Fibroblast of skin of left biceps (primary cell): ENCODE measurements around the gene GPR135.
"Not testable (repeated sequence)": the region's sequence is repeated elsewhere in the genome, so short reads cannot be mapped to it uniquely, and the experiment has no call there.

Experiments used
- DNase-seq, 2 experiments: peaks; one replicate each; pipeline ENCODE4 v3.0.0-alpha.2; 2013; ENCODE audit warnings: low read depth in 2 of 2

GPR135 gene

DNA sequence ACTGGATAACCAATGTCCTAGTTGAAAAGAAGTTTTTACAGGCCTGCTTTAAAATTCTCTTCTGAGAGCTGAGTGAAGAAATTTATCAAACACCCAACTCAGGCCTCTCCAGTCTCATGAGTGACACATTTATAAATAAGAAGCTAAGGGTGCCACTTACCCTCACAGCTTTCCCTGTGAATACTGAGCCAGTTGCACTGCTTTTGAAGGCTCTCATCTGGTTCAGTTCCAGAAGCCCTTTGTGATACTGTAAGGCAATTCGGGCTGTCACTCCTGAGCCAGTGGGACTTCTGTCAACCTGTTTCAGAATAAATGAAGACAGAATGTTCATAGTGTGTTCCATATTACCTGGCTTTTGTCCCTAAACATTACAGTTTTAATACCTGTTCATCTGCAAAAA is 10.5 kb upstream of the GPR135 start:
- DNase-seq = no peak

GRCh38 chr14:59474172-59474571 is 9.0 kb upstream of the GPR135 start:
- peak; percentile 53 to 61 for DNase-seq

GRCh38 chr14:59464486-59465315 is 479 bp downstream of the GPR135 start:
- no peak for DNase-seq

GRCh38 chr14:59463787-59464485 is 1.2 kb downstream of the GPR135 start:
- no peak for DNase-seq

DNA sequence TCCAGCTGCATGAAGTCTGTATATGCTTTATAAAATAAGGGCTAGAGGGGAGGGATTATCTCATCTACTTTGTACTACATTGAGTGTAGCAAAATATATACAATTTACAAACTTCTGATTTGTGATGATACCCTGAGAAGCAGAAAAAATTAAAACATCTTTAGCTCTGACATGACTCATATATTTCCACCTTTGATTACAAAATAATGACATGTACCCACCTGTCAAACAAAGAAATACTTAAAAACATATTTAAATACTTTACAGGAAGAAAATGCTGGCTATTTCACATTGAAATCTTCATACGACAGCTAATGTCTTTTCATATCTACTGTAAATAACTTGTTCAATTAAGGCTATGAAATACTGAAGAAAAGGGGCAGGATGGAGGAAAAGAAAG is 3.3 kb downstream of the GPR135 start:
- no peak for DNase-seq

GRCh38 chr14:59460378-59460777 is 4.8 kb downstream of the GPR135 start:
- no peak for DNase-seq

DNA sequence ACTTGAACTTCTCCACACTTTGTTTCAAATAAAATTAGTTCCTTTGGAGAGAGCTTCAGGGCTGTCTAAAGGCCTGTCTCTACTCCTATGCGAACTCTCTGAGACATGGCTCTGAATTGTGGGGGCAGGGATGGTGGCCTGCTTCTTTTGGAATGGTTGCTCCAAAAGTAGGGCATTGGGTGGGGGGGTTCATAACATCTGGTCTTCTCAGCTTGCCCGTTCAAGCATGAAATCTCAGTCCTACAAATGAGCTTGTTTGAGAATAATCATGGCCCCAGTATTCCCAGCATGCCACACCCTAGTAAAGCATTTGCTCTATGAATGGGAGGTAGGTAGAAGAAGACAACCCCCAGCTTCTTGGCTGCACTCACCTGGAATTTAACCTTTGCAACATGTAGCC is 6.7 kb downstream of the GPR135 start:
- DNase-seq = no peak

- peak; percentile 62 to 65 for DNase-seq
Observed at GRCh38 chr14:59455411-59455810, 9.8 kb downstream of the GPR135 start.

- peak; percentile 86 to 88 for DNase-seq
Observed at GRCh38 chr14:59454139-59454538, 11.0 kb downstream of the GPR135 start.

- no peak for DNase-seq
Observed at GRCh38 chr14:59451849-59452248, 13.3 kb downstream of the GPR135 start.

- DNase-seq = no peak
Observed at GRCh38 chr14:59450716-59451115, 14.5 kb downstream of the GPR135 start.

DNA sequence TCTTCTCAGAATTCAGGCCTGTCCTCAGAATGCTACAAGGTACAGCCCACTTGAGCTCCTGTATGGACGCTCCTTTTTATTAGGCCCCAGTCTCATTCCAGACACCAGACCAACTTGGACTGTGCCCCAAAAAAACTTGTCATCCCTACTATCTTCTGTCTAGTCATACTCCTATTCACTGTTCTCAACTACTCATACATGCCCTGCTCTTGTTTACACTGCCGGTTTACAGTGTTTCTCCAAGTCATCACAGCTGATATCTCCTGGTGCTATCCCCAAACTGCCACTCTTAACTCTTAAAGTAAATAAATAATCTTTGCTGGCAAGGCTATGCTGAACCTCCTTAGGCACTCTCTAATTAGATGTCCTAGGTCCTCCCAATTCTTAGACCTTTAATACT is 16.5 kb downstream of the GPR135 start:
- DNase-seq = not testable (repeated sequence)

DNA sequence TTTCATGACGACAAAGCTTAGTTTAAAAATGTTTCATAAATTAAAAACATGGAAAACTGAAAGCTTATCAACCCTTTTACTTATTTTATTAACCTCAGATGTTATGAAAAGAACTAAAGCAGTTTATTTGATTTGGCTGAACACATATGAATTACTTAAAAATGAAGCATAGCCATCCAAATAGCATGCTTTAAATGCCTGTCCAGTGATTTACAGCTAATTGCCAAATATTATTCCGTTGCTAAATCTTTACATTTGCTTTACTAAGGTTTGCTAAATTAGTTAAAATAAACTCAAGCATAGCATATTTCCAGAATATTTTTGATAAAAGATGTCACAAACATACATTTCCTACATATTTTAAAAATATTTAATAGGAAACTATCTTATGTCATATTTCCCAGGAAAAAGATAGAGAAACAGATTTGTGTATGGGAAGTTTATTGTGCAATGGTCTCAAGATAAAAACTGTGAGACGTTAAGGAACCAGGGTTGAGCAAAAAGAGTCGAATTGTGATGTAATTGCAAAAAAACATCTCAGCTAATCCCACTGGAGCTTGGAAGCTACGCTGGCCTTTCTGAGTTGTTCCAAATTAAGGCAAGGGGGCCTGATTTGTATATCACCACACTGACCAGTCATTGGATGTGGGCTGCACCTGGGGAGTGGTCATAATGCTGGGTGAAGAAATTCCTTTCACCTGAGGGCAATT is 25.8 kb downstream of the GPR135 start:
- DNase-seq = peak; percentile 63 to 65

GRCh38 chr14:59438195-59438647 is 27.0 kb downstream of the GPR135 start:
- DNase-seq = peak; percentile 80 to 83

- DNase-seq = no peak
Observed at GRCh38 chr14:59435987-59436386, 29.2 kb downstream of the GPR135 start.

- no peak for DNase-seq
Observed at GRCh38 chr14:59435101-59435500, 30.1 kb downstream of the GPR135 start.

DNA sequence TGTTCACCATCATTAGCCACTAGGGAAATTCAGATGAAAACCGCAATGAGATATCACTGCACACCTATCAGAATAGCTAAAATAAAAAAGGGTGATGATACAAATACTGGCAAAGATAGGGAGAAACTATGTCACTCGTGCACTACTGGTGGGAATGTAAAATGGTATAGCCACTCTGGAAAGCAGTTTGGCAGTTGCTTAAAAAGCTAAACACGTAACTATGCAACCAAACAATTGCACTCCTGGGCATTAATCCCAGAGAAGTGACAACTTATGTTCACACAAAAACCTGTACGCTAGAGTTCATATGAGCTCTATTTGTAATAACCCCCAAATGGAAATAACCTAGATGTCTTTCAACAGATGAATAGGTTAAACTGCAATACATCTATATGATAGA is 35.4 kb downstream of the GPR135 start:
- no peak for DNase-seq

GRCh38 chr14:59428581-59429012 is 36.6 kb downstream of the GPR135 start:
- DNase-seq = peak; percentile 54 to 59

DNA sequence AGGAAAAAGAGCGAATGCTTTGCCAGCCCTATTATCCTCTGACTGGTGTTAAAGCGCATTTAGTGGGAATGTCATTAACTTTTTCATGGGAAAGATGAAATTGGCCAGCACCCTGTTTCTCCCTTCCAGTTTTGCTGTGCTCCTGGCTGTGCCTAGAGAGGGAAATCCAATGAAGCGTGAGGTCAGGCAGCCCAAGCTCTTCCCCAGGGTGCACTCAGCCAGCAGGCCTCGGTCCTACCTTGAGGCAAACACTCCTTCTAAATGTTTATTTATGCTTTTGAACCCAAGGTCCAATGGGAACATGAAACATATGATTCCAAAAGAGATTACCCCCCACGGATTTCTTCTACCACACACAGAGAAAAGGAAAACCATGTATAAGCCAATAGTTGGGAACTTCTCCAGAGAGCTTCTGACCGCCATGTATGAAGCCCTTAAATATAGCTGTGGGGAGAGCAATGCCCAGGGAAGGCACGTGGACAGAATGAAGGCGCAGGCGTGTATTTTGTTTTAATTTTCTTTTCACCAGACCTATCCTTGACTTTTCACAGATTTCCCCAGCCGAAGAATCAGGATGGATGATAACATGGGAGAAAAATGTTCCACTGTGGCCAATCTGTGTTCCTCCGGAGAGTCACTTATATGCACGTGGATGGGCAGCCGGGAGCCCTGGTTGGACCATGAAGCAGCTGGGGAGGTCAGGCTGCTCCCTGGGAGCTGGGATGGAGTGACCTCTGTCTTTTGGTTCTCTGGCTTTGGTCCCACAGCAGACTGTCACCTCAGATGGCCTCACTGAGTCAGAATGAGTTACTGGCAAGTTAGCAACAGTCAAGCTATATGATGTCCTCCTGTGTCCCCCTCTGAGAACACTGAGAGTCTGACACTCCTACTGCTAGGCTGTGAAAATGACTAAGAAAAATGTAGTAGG is 37.3 kb downstream of the GPR135 start:
- no peak for DNase-seq

GRCh38 chr14:59425322-59425935 is 39.8 kb downstream of the GPR135 start:
- no peak for DNase-seq
